Measurements from ENCODE around the gene MTFP1.

DNA sequence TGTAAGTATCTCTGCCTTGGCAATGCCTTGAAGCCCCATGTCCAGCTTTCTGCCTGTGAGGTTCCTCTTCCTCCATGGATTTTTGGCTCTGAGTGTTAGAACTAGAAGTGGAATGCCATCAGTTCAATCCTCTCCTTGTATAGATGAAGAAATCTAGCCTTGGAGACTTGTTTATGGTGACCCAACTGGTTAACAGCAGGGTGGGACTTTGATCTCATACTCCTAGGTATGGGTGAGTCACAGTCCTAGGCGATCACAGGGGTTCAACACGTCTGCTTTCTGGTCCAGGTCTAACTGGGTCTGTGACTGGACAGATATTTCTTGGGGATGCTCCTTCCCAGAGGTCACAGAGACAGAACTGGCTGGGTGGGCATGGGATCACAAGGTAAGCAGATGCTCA lies 9.2 kb upstream of the MTFP1 start:
- TF ChIP-seq, protein P1, sequence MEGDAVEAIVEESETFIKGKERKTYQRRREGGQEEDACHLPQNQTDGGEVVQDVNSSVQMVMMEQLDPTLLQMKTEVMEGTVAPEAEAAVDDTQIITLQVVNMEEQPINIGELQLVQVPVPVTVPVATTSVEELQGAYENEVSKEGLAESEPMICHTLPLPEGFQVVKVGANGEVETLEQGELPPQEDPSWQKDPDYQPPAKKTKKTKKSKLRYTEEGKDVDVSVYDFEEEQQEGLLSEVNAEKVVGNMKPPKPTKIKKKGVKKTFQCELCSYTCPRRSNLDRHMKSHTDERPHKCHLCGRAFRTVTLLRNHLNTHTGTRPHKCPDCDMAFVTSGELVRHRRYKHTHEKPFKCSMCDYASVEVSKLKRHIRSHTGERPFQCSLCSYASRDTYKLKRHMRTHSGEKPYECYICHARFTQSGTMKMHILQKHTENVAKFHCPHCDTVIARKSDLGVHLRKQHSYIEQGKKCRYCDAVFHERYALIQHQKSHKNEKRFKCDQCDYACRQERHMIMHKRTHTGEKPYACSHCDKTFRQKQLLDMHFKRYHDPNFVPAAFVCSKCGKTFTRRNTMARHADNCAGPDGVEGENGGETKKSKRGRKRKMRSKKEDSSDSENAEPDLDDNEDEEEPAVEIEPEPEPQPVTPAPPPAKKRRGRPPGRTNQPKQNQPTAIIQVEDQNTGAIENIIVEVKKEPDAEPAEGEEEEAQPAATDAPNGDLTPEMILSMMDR (conservative IDR thresholded peaks at IDR 0.05; ENCODE audit: low read depth, low read length): no peak
- no peak for TF ChIP-seq POLR2A (IDR thresholded peaks at IDR 0.05; ENCODE audit: low read depth, low read length)
- TF ChIP-seq RAD21 (IDR thresholded peaks at IDR 0.05; ENCODE audit: low read length): no peak
- no peak for TF ChIP-seq RCOR1 (IDR thresholded peaks at IDR 0.05; ENCODE audit: insufficient replicate concordance, low read length)
- TF ChIP-seq MAFK (IDR thresholded peaks at IDR 0.05; ENCODE audit: low read depth, low read length): no peak
- TF ChIP-seq FOS (IDR thresholded peaks at IDR 0.05; ENCODE audit: low read depth, low read length): 0 out of 2 replicates have a peak, but pooled peaks have one; percentile 20
- TF ChIP-seq, protein P2, sequence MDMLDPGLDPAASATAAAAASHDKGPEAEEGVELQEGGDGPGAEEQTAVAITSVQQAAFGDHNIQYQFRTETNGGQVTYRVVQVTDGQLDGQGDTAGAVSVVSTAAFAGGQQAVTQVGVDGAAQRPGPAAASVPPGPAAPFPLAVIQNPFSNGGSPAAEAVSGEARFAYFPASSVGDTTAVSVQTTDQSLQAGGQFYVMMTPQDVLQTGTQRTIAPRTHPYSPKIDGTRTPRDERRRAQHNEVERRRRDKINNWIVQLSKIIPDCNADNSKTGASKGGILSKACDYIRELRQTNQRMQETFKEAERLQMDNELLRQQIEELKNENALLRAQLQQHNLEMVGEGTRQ (IDR thresholded peaks at IDR 0.05; ENCODE audit: low read depth, low read length): no peak
- no peak for TF ChIP-seq RFX5 (IDR thresholded peaks at IDR 0.05; ENCODE audit: low read depth, low read length)
- TF ChIP-seq MAZ (IDR thresholded peaks at IDR 0.05; ENCODE audit: borderline replicate concordance, low read depth, low read length): no peak
- no peak for TF ChIP-seq CHD1 (IDR thresholded peaks at IDR 0.05; ENCODE audit: low read depth, low read length)
- TF ChIP-seq, protein P3, sequence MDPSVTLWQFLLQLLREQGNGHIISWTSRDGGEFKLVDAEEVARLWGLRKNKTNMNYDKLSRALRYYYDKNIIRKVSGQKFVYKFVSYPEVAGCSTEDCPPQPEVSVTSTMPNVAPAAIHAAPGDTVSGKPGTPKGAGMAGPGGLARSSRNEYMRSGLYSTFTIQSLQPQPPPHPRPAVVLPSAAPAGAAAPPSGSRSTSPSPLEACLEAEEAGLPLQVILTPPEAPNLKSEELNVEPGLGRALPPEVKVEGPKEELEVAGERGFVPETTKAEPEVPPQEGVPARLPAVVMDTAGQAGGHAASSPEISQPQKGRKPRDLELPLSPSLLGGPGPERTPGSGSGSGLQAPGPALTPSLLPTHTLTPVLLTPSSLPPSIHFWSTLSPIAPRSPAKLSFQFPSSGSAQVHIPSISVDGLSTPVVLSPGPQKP (IDR thresholded peaks at IDR 0.05; ENCODE audit: borderline replicate concordance, low read depth, low read length): no peak
- no peak for TF ChIP-seq SMC3 (IDR thresholded peaks at IDR 0.05; ENCODE audit: low read depth, low read length)
- no peak for TF ChIP-seq MXI1 (IDR thresholded peaks at IDR 0.05; ENCODE audit: borderline replicate concordance, low read depth, low read length)
